GM12891 (cell line): Measurements from ENCODE around the gene FRG2C.
"Not testable (repeated sequence)": the region's sequence is repeated elsewhere in the genome, so short reads cannot be mapped to it uniquely, and the experiment has no call there.

ENCODE experiments used
- POLR2A ChIP-seq: IDR thresholded peaks from 2 replicates; pipeline ENCODE4 v1.6.1; 2011; ENCODE audit warnings: low read depth, low read length, control low read depth
- POLR2AphosphoS5 ChIP-seq: IDR thresholded peaks from 2 replicates; pipeline ENCODE4 v1.6.1; 2011; ENCODE audit warnings: low read depth, low read length, control low read depth
- POU2F2 ChIP-seq: IDR thresholded peaks from 2 replicates; pipeline ENCODE4 v1.6.1; 2011; ENCODE audit warnings: low read depth, mild to moderate bottlenecking, control low read depth, low read length, moderate library complexity
- SPI1 ChIP-seq: IDR thresholded peaks from 2 replicates; pipeline ENCODE4 v1.6.1; 2011; ENCODE audit warnings: low read depth, low read length, control low read depth
- TAF1 ChIP-seq: IDR thresholded peaks from 2 replicates; pipeline ENCODE4 v1.6.1; 2011; ENCODE audit warnings: low read depth, low read length, control low read depth

DNA sequence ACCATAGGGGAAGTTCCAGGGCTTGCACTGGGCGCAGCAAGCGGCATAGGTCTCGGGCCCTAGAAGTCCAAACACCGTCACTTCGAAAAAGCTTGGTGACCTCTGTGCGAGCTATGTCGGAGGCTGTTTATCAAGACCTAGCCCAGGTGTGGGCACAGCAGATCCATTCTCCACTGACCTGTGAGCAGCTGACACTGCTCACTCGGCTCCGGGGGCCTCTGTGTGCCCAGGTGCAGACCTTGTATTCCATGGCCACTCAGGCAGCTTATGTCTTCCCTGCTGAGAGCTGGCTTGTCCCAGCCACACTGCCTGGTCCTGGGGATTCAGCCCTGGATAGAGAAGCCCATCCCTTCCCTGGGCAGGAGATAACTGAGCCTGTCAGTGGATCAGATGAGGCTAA is 1.5 kb downstream of the FRG2C start:
- TF ChIP-seq SPI1, POLR2AphosphoS5, POLR2A, TAF1, POU2F2: not testable (repeated sequence)
